H1 (cell line): Measurements from ENCODE around the gene ZNF432. TPM values are rescaled to one million over a fixed set of nuclear protein-coding genes. Genes with fewer than 3 reads are reported as not detected.

Experiments used
- BCL11A ChIP-seq, 2 experiments: IDR thresholded peaks; one replicate each; pipeline ENCODE4 v1.6.1; 2011; ENCODE audit warnings: low read depth in 2 of 2, low read length in 2 of 2, mild to moderate bottlenecking in 2 of 2
- BRCA1 ChIP-seq: IDR thresholded peaks from 2 replicates; pipeline ENCODE4 v1.6.1; 2012; ENCODE audit warnings: low read depth, low read length, improper control_type of control experiment
- CHD1 ChIP-seq: IDR thresholded peaks from 2 replicates; pipeline ENCODE4 v1.6.1; 2012; ENCODE audit warnings: low read depth, low read length, improper control_type of control experiment
- CHD2 ChIP-seq: IDR thresholded peaks from 2 replicates; pipeline ENCODE4 v1.6.1; 2012; ENCODE audit warnings: low read length, improper control_type of control experiment
- CREB1 ChIP-seq: IDR thresholded peaks from 2 replicates; pipeline ENCODE4 v1.6.1; 2012; ENCODE audit warnings: inconsistent platforms
- EP300 ChIP-seq, 2 experiments: IDR thresholded peaks; 1 replicate in 1 of 2; 2 replicates in 1 of 2; pipeline ENCODE4 v1.6.1; 2011 to 2012; ENCODE audit warnings: low read depth in 2 of 2, low read length in 2 of 2, mild to moderate bottlenecking in 2 of 2, borderline replicate concordance in 1 of 2, inconsistent platforms in 1 of 2, moderate library complexity in 1 of 2
- GABPA ChIP-seq: IDR thresholded peaks from 2 replicates; pipeline ENCODE4 v1.6.1; 2011; ENCODE audit warnings: mild to moderate bottlenecking, low read length, moderate library complexity, borderline replicate concordance; ENCODE audit not compliant: insufficient read depth
- GTF2F1 ChIP-seq: IDR thresholded peaks from 2 replicates; pipeline ENCODE4 v1.6.1; 2012; ENCODE audit warnings: low read depth, low read length, improper control_type of control experiment, borderline replicate concordance
- KDM4A ChIP-seq: IDR thresholded peaks from one replicate; pipeline ENCODE4 v1.7.1; 2012; ENCODE audit warnings: low read depth, mild to moderate bottlenecking, moderate library complexity, low read length, inconsistent platforms; ENCODE audit not compliant: severe bottlenecking
- PHF8 ChIP-seq: fragments of 200-600 bp; sonication (generic); conservative IDR thresholded peaks from 2 replicates; pipeline ENCODE4 v1.7.1; 2012; ENCODE audit warnings: low read depth, mild to moderate bottlenecking, inconsistent platforms, low read length, moderate library complexity
- POLR2AphosphoS5 ChIP-seq: IDR thresholded peaks from 2 replicates; pipeline ENCODE4 v1.6.1; 2011; ENCODE audit warnings: low read depth, low read length
- RFX5 ChIP-seq: IDR thresholded peaks from 2 replicates; pipeline ENCODE4 v1.6.1; 2011; ENCODE audit warnings: low read depth, low read length, improper control_type of control experiment, borderline replicate concordance
- SIN3A ChIP-seq, 2 experiments: IDR thresholded peaks in 1 of 2; conservative IDR thresholded peaks in 1 of 2; 2 replicates each; pipeline ENCODE4 v1.6.1; 2011 to 2012; ENCODE audit warnings: low read length in 2 of 2, improper control_type of control experiment in 1 of 2, low read depth in 1 of 2, mild to moderate bottlenecking in 1 of 2
- SIX5 ChIP-seq: IDR thresholded peaks from 2 replicates; pipeline ENCODE4 v1.6.1; 2011; ENCODE audit warnings: mild to moderate bottlenecking, low read depth, low read length
- SP1 ChIP-seq: IDR thresholded peaks from 2 replicates; pipeline ENCODE4 v1.6.1; 2011; ENCODE audit warnings: low read depth, low read length
- SRF ChIP-seq: IDR thresholded peaks from 2 replicates; pipeline ENCODE4 v1.6.1; 2011; ENCODE audit warnings: mild to moderate bottlenecking, low read depth, low read length, moderate library complexity
- TAF1 ChIP-seq: IDR thresholded peaks from 2 replicates; pipeline ENCODE4 v1.6.1; 2011; ENCODE audit warnings: mild to moderate bottlenecking, low read depth, low read length
- TBP ChIP-seq: IDR thresholded peaks from 2 replicates; pipeline ENCODE4 v1.6.1; 2011; ENCODE audit warnings: low read depth, low read length, improper control_type of control experiment
- YY1 ChIP-seq: IDR thresholded peaks from 2 replicates; pipeline ENCODE4 v1.6.1; 2011; ENCODE audit warnings: low read depth, mild to moderate bottlenecking, low read length
- polyA plus RNA-seq, 7 experiments: library from polyadenylated mRNA; depleted of rRNA in 3 of 7; stranded (reverse) in 5 of 7; unstranded in 2 of 7; fragments of >200 nt in 5 of 7; fragments of 200-250 nt in 2 of 7; gene quantifications; 1 replicate in 5 of 7; 2 replicates in 1 of 7; 4 replicates in 1 of 7; pipeline versions ENCODE4 v1.2.1 to v1.2.3, GENCODE V29; 2011 to 2013; ENCODE audit warnings: missing spikeins in 2 of 7, mixed read lengths in 2 of 7
- total RNA-seq: library from RNA; stranded (reverse); fragmentation: NEBNext Ultra II Directional; extraction: Animal tissue kit (Norgen Biotek cat#: 25700); gene quantifications from 2 replicates; pipeline ENCODE4 v1.2.1, GENCODE V29; 2021
- TF ChIP-seq, protein P1 (sequence below): IDR thresholded peaks from 2 replicates; pipeline ENCODE4 v1.6.1; 2012; ENCODE audit warnings: low read length, inconsistent platforms
- TF ChIP-seq, protein P2 (sequence below): IDR thresholded peaks from 2 replicates; pipeline ENCODE4 v1.6.1; 2012; ENCODE audit warnings: inconsistent platforms

The ZNF432 gene
- total and polyA plus RNA-seq, 2 of the 8 experiments (the other 6 are each of a cell fraction or from before 2014, with no cell fraction given), result 2.0 to 8.3 TPM

DNA sequence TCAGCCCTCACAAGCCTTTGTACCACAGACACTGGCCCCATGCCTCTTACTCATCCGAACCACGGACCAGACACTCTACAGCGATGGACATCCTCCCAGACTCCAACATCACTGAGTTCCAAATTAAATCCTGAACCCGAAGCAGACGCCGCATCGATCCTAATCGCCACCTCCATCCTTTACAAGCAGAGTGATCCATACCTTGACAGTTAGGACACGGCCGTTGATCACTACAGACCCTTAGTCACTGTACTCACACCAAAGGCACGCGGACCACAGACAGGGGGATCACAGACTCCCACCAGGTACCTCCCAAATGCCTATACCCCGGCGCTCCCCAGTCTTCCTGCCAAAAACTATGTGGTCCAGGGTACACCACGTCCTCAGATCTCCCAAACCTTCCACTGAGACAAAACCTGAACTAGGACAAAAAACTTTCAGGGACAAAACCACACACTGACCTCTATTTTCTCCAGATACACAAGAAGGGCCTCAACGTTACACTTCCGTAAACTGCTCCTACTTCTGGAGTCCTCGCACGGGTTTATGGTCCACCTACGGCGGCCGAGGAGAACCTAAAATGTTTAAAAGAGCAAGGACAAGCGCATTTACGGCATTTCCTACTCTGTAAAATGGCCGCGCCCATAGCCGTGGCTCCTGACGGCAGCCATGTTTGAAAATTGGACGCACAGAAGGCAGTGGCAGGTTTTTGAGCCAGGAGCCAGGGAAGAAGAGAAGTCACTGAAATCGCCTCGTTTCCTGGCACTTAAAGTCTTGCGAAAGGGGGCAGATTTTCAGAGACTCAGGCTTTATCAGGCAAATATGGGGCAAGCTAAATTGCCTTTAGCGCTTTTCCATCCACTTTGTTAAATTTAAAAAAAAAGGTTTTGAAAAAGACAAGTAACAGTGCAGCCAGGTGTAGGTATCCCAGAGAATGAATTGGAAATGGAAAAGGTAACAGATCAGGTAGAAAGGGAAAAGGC, 62.0 kb downstream of the ZNF432 start, which contains the start of gene ZNF350 (continued):
- TF ChIP-seq SIN3A (conservative IDR thresholded peaks at IDR 0.05 in 1 of 2, IDR thresholded peaks at IDR 0.05 in 1 of 2; ENCODE audit: low read depth in 1 of 2, low read length in 2 of 2) (peak; percentile 49 to 87; a peak in 2 of 4 replicates), SRF (0 out of 2 replicates have a peak, but pooled peaks have one; percentile 13), GTF2F1 (no peak), BRCA1 (no peak), CHD1 (no peak), SIX5 (peak; percentile 66), CHD2 (peak; percentile 35), TBP (peak; percentile 61; the same call in 1 of the 2 replicates), SP1 (0 out of 2 replicates have a peak, but pooled peaks have one; percentile 44), YY1 (peak; percentile 100), TAF1 (peak; percentile 73; the same call in 1 of the 2 replicates), BCL11A (IDR thresholded peaks at IDR 0.05; ENCODE audit: low read depth in 2 of 2, low read length in 2 of 2) (no peak), POLR2AphosphoS5 (no peak), KDM4A (peak; percentile 28), RFX5 (no peak), CREB1 (peak; percentile 39; the same call in 1 of the 2 replicates), PHF8 (peak; percentile 46; the same call in 1 of the 2 replicates), EP300 (IDR thresholded peaks at IDR 0.05; ENCODE audit: borderline replicate concordance in 1 of 2, low read depth in 2 of 2, low read length in 2 of 2) (peak in 1 of 2 experiments; percentile 30; a peak in 1 of 3 replicates), GABPA (no peak)
- TF ChIP-seq, protein P1, sequence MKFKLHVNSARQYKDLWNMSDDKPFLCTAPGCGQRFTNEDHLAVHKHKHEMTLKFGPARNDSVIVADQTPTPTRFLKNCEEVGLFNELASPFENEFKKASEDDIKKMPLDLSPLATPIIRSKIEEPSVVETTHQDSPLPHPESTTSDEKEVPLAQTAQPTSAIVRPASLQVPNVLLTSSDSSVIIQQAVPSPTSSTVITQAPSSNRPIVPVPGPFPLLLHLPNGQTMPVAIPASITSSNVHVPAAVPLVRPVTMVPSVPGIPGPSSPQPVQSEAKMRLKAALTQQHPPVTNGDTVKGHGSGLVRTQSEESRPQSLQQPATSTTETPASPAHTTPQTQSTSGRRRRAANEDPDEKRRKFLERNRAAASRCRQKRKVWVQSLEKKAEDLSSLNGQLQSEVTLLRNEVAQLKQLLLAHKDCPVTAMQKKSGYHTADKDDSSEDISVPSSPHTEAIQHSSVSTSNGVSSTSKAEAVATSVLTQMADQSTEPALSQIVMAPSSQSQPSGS, result no peak
- TF ChIP-seq, protein P2, sequence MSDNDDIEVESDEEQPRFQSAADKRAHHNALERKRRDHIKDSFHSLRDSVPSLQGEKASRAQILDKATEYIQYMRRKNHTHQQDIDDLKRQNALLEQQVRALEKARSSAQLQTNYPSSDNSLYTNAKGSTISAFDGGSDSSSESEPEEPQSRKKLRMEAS, result no peak
- TF ChIP-seq, all 59 proteins: peak for 17
